AG10803 (cell line): ENCODE measurements around the gene FOXP1.
"Not testable (repeated sequence)": the region's sequence is repeated elsewhere in the genome, so short reads cannot be mapped to it uniquely, and the experiment has no call there.

ENCODE experiments used
- DNase-seq: peaks from one replicate; pipeline ENCODE4 v3.0.0; 2010; ENCODE audit warnings: low read depth
- H3K4me3 ChIP-seq: 2 replicates; pipeline ENCODE4 v1.5.1; 2011; ENCODE audit warnings: mild to moderate bottlenecking, low read length, control low read depth
- TF ChIP-seq, protein P1 (sequence below): conservative IDR thresholded peaks from 2 replicates; pipeline ENCODE4 v1.5.1; 2011; ENCODE audit warnings: mild to moderate bottlenecking, low read length, control low read depth, inconsistent platforms

Gene FOXP1

GRCh38 chr3:70981231-70981880, 602.2 kb downstream of the FOXP1 start:
- TF ChIP-seq, protein P1, sequence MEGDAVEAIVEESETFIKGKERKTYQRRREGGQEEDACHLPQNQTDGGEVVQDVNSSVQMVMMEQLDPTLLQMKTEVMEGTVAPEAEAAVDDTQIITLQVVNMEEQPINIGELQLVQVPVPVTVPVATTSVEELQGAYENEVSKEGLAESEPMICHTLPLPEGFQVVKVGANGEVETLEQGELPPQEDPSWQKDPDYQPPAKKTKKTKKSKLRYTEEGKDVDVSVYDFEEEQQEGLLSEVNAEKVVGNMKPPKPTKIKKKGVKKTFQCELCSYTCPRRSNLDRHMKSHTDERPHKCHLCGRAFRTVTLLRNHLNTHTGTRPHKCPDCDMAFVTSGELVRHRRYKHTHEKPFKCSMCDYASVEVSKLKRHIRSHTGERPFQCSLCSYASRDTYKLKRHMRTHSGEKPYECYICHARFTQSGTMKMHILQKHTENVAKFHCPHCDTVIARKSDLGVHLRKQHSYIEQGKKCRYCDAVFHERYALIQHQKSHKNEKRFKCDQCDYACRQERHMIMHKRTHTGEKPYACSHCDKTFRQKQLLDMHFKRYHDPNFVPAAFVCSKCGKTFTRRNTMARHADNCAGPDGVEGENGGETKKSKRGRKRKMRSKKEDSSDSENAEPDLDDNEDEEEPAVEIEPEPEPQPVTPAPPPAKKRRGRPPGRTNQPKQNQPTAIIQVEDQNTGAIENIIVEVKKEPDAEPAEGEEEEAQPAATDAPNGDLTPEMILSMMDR = no peak
- no peak overlapping the region for H3K4me3 ChIP-seq
- no peak for DNase-seq

GRCh38 chr3:70980646-70981170, 602.8 kb downstream of the FOXP1 start:
- DNase-seq = no peak
- H3K4me3 ChIP-seq = no peak overlapping the region
- TF ChIP-seq, protein P1 = no peak

DNA sequence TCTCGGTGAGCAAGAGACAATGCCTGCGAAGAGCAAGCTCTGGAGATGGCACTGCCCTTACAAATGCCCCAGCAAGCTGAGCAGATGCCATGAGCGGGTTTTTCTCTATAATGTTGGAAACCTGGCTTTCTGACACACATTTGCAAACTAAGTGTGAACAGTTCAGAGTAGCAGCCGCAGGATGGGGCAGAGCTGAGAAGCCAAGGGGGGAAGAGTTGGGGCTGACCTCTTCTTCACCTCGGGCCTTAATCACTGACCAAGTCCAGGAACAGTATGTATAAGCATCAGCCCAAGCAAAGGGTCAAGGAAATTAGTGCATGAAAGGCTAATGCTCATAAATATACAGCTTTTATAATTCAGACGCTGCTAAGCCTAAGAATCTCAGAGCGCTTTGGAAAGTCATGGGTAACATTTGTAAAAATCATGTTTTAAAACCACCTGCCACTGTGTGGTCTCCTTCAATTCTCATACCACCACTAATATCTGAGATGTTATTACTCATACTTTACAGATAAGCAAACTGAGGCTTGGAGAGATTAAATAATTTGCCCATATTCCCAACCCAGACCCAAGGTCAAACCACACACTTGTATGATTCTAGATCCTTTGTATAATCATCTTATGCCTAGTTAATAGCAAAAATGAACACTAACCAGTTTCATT, 603.4 kb downstream of the FOXP1 start:
- TF ChIP-seq, protein P1 = no peak
- DNase-seq = no peak
- H3K4me3 ChIP-seq = no peak overlapping the region

- TF ChIP-seq, protein P1 = no peak
- DNase-seq = no peak
- H3K4me3 ChIP-seq = no peak overlapping the region
Measured at GRCh38 chr3:70977712-70978111, 605.8 kb downstream of the FOXP1 start.

- H3K4me3 ChIP-seq, DNase-seq: not testable (repeated sequence)
Measured at GRCh38 chr3:70975981-70976380, 607.5 kb downstream of the FOXP1 start.

DNA sequence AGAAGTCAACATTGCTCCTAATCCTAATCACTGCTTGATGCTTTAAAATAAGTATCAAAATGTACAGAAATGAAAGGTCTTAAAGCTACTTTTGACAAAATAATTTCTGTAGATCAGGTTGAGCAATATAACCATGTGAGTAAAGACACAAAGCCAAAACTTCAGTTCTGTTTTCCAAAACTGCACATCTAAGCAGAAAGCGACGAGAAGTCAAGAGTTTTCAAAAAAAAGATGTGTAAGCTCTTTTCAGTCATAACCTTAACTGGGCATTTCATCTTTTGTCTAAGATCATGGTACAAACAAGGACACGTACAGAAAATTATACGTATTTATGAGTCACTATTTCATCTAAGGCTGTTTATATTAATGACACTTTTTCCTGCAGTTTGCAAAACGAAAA, 608.8 kb downstream of the FOXP1 start:
- H3K4me3 ChIP-seq = no peak overlapping the region
- TF ChIP-seq, protein P1 = no peak
- DNase-seq = no peak

GRCh38 chr3:70973558-70973957, 610.0 kb downstream of the FOXP1 start:
- DNase-seq = peak; percentile 46
- TF ChIP-seq, protein P1 = no peak
- no peak overlapping the region for H3K4me3 ChIP-seq
